Measurements from ENCODE around the gene PDLIM1.

PDLIM1 gene

DNA sequence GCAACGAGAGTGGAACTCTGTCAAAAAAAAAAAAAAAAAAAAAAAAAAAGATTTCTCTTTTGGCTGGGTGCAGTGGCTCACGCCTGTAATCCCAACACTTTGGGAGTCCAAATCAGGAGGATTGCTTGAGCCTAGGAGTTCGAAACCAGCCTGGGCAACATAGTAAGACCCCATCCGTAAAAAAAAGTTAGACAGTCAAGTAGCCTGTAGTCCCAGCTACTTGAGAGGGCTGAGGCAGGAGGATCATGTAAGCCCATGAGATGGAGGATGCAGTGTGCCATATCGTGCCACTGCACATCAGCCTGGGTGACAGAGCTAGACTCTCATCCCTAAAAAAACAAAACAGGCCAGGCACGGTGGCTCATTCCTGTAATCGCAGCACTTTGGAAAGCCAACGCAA lies 25.2 kb downstream of the PDLIM1 start:
- in situ Hi-C loops (cut with MboI; ENCODE audit: low sequenced_read_pairs): no loop called here

DNA sequence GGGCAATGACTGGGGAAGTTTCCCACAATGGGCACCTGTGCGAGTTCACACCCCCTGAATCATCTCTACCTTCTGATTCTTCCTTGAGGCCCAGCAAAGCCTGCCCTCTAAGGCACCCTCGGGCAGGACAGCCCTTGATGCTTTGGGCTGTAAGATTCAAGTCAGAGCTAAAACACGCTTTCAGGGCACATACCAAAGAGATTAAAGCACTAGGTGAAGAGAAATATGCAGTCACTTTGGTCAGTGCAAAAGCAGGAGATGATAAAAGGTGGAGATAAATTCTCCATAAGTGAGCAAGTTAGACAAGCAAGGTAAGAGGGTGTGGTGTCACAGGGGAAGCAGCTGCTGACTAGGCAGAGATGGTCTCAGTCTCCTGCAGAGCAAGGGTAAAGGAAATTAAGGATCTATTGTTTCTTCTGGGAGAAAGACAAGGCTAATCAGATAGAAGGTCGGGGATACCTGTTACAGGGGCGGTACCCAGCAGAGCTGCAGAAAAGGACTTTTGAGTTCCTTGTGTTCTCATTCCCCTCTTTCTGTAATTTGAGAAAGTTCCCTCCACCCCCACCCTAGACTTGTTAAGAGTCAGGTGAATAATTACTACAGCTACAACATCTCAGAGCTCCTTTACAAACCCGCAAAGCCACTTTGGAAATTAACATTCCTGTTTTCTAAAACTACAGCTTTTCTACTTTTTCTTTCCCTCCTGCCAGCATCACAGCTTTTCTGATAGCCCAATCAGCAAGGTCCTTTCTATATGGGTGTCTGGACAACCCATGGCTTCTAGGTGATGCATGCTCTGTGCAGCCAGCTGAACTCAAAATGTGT lies 26.4 kb downstream of the PDLIM1 start:
- in situ Hi-C loops (cut with MboI; ENCODE audit: low sequenced_read_pairs): no loop called here

DNA sequence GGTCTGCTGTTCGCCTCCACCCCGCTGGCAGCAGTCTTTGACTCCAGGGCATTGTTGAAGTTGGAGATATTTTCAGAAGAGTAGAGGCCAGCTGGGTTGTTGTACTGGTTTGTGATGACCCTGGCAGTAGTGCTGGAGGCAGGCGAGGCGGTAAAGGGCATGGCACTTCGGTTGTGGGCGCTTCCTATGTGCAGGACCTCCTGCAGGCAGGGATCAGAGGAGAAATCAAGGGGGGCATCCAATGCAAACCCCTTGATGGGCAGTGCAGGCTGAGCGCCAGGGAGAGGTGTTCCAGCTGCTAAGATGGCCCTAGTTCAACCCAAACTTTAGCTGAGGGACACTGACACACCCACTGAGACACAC lies 27.0 kb downstream of the PDLIM1 start:
- in situ Hi-C loops (cut with MboI; ENCODE audit: low sequenced_read_pairs): no loop called here

DNA sequence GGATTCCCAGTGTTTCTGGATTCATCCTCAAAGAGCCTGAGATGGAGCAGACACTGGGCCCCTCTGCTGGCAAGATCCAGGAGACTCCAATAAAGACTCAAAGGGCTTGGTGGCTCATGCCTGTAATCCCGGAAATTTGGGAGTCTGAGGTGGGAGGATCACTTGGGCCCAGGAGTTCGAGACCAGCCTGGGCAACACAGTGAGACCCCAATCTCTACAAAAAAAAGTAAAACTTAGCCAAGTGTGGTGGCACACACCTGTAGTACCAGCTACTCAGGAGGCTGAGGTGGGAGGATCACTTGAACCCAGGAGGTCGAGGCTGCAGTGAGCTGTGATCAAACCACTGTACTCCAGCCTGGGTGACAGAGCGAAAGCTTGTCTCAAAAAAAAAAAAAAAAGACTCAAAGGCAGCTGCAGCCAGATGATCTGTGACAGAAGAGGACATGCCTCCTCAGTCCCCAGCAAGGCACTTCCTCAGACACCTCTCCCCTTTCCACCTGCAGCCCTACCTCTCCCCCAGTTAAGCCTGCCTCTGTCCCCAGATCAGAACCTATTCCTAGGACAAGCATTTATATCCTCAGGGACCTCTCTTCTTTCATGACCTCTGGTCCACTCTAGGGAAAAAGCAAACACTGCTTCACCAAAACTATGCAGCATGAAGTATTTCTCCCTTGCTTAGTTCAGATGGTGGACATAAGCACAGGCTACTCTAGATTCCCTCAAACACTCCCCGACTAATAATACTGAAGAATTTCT lies 27.9 kb downstream of the PDLIM1 start:
- in situ Hi-C loops (cut with MboI; ENCODE audit: low sequenced_read_pairs): no loop called here

DNA sequence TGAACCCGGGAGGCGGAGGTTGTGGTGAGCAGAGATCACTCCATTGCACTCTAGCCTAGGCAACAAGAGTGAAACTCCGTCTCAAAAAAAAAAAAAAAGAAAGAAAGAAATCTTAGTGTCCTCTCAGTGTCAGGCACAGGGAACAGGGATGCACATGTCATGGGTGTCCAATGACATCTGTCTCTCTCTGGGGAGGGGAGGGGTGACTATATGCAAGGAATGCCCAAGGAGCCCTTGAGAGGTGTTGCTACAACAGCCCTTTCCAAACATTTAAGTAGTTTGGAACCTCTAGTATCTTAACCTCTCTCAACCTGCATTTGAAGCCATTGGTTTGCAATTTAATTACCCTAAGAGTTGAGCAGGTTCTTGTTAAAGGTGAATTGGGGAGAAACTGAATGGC lies 28.9 kb downstream of the PDLIM1 start:
- in situ Hi-C loops (cut with MboI; ENCODE audit: low sequenced_read_pairs): no loop called here

DNA sequence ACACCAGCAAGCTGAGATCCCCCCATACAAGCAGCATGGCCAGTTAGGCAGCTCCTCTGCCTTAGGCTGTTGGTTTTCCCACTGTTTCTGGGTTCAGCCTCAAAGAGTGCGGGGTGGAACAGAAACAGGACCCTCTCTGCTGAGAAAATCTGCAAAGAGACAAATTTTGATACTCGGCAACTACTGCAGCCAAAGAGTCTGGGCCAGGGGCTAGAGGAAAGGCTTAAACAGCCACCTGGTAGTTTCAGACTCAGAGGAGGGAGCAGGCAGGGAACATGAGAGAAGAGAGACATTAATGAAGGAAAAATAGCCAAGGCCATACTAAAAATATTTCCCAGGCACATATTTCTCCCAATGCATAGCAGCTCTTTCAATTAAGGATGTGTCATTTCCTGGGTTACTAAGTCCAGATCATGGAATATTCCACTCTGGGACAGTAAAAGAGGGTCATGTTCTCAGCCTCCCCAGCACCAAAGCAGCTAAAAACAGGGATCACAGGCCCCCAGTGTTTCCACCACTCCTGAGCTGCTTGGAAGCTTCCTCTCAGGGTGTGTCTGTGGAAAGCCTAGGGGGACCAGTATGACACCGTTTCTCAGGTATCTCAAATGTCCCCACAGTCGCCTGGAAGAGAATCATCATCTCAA lies 29.8 kb downstream of the PDLIM1 start:
- in situ Hi-C loops (cut with MboI; ENCODE audit: low sequenced_read_pairs): no loop called here

DNA sequence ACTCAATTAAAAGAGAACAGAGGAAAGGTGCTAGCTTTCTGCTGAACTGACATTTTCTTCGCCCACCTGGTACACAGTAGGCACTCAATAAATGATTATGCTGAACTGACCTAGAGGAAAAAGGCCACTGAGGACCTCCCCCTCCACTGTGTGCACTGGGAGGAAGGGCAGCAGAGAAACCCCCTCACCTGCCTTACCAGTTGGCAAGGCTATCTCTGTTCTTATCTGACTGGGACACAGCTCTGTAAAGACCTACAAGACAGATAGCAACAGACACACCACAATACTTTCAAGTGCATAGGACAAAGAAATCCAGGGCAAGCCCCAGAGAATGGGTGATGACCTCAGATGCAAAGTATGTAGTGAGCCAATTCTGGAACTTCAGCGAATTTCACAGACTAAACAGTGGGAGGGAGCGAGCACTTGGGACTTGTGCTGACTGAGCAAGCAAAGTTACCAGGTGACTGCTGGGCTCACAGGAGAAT lies 30.4 kb downstream of the PDLIM1 start:
- in situ Hi-C loops (cut with MboI; ENCODE audit: low sequenced_read_pairs): no loop called here

DNA sequence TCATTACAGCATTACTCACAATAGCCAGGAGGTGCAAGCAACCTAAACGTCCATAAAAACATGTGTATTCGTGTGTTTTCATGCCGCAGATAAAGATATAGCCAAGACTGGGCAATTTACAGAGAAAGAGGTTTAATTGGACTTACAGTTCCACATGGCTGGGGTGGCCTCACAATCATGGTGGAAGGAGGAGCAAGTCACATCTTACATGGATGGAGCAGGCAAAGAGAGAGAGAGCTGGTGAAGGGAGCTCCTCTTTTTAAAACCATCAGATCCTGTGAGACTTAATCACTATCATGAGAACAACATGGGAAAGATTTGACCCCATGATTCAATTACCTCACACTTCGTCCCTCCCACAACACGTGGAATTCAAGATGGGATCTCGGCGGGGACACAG lies 33.0 kb downstream of the PDLIM1 start:
- in situ Hi-C loops (cut with MboI; ENCODE audit: low sequenced_read_pairs): no loop called here

DNA sequence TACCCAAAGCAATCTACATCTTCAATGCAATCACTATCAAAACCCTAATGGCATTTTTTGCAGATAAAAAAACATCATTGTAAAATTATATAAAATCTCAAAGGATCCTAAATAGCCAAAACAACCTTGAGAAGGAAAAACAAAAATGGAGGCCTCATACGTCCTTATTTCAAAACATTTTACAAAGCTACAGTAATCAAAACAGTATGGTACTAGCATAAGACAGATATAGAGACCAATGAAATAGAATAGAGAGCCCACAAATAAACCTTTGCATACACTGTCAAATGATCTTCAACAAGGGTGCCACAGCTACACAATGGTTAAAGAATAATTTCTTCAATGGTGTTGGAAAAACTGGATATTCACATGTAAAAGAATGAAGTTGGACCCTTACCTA lies 34.5 kb downstream of the PDLIM1 start:
- in situ Hi-C loops (cut with MboI; ENCODE audit: low sequenced_read_pairs): no loop called here

DNA sequence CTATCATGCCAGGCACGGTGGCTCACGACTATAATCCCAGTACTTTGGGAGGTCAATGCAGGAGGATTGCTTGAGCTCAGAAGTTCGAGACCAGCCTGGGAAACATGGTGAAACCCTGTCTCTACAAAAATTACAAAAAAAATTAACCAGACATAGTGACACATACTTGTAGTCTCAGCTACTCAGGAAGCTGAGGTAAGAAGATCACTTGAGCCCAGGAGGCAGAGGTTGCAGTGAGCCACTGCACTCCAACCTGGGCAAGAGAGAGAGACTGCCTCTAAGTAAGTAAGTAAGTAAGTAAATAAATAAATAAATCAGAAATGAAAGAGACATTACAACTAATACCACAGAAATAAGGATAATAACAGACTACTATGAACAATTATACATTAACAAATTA lies 36.2 kb downstream of the PDLIM1 start:
- in situ Hi-C loops (cut with MboI; ENCODE audit: low sequenced_read_pairs): no loop called here

DNA sequence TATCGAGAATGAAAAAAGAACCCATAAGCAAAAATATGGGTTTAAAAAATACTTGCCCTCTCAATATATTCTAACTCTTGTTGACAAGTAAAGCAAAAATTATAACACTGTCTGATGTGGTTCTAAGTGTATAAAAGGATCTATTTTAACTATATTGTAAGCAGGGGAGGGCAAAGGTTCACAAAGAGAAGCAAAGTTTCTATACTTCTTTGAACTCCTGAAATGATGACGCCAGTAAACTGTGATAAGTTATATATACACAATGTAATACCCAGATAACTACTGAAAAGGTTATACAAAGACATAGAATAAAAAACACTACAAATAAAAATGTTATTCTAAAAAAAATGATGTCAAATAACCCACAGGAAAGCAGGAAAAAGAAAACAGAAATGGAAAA lies 37.1 kb downstream of the PDLIM1 start:
- in situ Hi-C loops (cut with MboI; ENCODE audit: low sequenced_read_pairs): no loop called here

DNA sequence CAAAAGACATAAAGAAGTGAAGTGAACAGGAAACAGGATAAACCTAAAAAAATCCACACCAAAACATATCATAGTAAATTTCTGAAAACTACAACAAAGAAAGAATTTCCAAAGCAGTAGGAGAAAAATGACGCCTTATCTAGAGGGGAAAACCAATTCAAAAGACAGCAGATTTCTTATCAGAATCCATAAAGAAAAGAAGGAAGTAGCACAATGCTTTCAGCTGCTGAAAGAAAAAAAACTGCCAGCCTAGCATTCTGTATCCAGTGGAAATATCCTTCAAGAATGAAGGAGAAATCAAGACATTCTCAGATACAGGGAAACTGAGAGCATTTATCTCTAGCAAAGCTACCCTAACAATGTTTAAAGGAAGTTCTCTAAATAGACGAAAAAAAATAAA lies 37.8 kb downstream of the PDLIM1 start:
- in situ Hi-C loops (cut with MboI; ENCODE audit: low sequenced_read_pairs): no loop called here

DNA sequence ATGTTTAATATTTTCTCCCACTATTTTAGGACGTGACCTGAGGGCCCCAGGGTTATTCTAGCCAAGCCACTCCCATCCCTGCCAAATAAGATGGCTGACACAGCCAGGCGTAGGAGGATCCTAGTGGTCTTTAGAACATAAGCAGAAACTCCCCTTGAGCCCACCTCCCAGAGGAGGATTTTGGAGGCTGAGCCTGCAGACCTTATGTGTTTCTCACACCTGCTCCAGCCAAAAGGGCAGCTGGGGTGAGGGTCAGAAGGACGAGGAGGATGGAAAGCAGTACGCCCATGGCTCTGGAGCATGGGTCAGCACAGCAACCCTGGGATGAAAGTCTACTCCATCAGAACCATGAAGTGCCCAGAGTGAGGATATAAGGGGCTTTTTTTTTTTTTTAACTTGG lies 39.9 kb downstream of the PDLIM1 start:
- in situ Hi-C loops (cut with MboI; ENCODE audit: low sequenced_read_pairs): no loop called here

DNA sequence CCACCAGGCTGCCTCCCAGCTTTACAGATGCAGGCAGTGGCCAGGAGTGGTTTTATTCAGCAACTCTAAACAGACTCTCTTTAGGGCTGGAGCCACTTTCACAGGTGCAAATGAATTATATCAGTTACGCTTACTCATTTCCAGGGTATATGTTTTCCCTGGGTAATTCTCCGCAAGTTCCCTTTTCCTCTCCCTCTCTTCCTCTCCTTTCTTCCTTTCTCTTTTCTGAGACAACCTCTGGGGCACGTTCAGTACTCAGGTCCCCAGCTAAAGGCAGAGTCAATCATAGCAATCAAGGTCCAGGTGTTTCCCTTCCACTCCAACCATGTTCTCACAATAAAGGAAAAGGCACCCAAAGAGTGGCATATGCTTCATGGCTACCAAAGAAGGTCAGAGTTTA lies 41.3 kb downstream of the PDLIM1 start:
- in situ Hi-C loops (cut with MboI; ENCODE audit: low sequenced_read_pairs): no loop called here

DNA sequence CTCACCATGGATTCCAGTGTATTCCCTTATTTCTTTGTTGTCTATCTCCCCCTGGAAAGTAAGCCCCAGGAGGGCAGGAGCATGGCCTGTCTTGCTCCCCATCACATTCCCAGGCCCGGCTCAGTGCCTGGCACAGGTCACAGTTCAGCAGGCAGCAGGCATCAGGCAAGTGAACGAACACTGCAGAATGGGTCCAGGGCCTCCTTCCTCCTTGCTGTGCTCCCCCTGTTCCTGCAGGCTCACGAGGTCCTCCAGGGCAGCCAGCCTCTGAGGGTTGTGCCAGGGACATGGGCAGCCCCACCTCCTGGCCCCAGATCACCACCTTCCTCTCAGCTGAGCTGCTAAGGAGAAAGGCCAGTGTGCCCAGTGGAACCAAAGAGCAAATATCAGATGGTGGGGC lies 41.8 kb downstream of the PDLIM1 start:
- in situ Hi-C loops (cut with MboI; ENCODE audit: low sequenced_read_pairs): no loop called here

DNA sequence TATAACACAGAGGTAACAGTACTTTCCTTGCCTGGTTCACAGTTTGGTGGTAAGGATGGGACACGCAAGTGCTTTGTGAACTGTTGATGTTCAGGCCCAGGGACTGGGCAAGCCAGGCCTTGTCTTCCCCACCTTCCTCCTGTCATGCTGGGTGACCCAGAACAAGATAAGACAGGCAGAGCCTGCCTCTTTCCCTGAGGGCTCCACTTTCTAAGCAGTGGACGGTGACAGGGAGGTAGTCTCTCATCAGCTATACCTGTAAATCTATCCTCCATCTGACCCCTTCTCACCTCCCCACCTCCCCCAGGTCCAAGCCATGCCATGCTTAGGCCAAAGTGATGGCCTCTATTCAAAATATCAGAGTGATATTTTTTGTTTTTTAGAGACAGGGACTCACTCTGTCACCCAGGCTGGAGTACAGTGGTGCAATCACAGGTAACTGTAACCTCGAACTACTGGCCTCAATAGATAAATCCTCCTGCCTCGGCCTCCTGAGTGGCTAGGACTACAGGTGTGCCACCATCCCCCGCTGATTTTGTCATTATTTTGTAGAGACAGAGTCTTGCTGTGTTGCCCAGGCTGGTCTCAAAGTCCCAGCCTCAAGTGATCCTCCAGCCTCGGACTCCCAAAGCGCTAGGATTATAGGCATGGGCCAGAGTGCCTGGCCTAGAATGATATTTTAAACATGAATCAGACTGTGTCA lies 42.8 kb downstream of the PDLIM1 start:
- in situ Hi-C loops (cut with MboI; ENCODE audit: low sequenced_read_pairs): no loop called here

DNA sequence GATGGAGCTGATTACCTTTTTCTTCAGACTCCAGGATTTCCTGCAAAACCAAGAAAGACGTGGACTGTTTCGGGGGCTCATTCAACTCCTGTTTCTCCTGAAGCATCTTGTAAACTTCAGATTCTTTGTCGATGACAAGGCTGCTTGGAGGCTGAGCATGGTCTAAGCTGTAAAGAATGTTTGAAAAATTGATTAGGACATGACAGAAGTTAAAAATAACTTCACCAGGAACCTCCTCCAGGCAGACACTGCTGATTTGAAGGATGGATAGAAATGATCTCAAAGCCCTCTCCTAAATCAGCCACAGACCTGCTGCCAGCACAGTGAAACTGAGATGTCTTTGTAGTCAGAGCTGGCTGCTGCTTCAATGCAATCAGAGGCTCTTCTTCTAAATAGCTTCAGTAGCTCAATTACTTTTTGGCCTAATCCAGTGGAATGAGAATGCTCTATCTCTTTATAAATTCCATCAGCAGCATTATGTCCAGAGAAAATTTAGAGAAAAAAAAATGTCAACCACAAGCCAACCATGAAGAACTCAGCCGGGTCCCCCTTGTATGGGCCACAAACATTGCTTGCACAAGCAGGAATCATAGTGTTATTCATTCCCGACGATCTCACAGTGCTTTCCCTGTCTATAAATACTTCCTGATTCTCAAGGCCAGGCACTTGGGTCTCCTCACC lies 43.5 kb downstream of the PDLIM1 start:
- in situ Hi-C loops (cut with MboI; ENCODE audit: low sequenced_read_pairs): no loop called here

DNA sequence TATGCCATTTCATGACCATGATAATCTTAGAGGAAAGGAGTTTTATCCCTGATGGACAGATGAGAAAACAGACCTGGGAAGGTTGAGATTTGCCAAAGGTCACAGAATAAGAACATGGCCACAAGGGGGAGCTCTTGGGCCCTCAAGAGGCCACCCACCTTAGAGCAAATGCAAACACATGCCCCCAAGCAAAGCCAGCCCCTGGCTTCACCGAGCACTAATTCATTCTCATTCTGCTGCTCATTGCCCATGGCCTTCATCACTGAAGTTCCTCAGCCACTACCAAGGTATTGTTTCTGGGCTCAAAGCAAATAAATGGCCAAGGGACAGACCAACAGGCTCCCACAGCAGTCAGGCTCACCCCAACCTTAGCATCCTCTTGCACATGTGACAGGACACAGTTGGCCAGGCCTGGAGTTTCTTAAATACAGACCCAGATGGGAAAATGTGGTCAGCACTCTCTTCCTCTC lies 44.2 kb downstream of the PDLIM1 start:
- in situ Hi-C loops (cut with MboI; ENCODE audit: low sequenced_read_pairs): no loop called here

DNA sequence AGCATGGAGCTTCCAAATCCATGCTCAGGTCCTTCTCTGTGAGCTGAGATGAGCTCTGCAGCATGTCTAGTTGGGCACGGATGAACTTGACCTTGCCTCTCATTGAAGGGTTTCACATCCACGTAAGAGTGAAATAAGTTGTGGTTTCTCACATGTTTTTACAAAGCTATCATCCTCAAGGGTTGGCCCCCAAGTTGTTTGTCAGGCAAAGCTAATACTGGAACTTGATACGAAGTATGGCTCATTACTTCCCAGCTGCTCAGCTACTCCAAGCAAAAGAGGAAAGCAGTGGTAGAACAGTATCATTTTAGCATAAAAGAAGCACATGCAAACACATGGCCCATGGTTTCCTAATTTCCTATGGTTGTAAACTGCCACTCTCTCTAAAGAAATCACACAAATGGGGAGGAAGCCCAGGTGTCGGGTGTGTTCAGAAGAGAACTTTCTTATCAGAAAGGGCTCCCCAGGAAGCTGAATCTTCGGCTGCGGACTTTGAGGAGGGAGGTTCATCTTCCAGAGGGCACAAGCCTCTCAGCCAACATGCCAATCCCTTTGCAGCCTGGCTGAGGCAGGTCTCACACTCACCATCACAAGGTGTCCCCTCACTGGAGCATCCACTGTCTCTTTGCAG lies 45.3 kb downstream of the PDLIM1 start:
- in situ Hi-C loops (cut with MboI; ENCODE audit: low sequenced_read_pairs): no loop called here

DNA sequence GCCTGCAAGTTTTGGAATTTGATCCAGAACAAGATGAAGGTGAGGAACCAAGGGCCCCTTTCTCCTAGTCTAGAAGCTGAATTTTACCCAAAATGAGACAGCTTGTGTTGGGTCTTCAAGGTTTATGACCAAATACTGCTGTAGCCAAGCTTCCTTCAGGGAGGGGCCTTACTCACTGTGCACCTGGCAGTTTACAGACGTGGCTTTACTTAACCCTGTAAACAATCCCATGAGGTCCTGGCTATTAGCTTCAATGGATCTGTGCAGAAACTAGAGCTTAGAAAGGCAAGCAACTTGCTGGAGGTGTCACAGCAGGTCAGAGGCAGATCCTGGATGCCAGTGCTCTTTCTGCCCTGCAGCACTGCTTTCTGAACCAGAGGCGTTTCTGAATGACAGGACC lies 46.7 kb downstream of the PDLIM1 start:
- in situ Hi-C loops (cut with MboI; ENCODE audit: low sequenced_read_pairs): no loop called here
